Duodenal mucosa (tissue), 2 donors: Measurements from ENCODE around the gene MAPK1.
"Not testable (repeated sequence)": the region's sequence is repeated elsewhere in the genome, so short reads cannot be mapped to it uniquely, and the experiment has no call there.

Experiments used
- H3K27ac ChIP-seq: one replicate; pipeline ENCODE4 v1.7.0; 2013; ENCODE audit warnings: low read depth, low read length
- H3K27me3 ChIP-seq, 2 donors: one replicate each; pipeline ENCODE4 v1.7.0; 2013; ENCODE audit warnings: low read length in 2 of 2, control low read depth in 1 of 2; ENCODE audit not compliant: insufficient read depth in 2 of 2, control insufficient read depth in 1 of 2
- H3K36me3 ChIP-seq, 2 donors: one replicate each; pipeline ENCODE4 v1.7.0; 2013; ENCODE audit warnings: low read length in 2 of 2, control low read depth in 1 of 2; ENCODE audit not compliant: insufficient read depth in 2 of 2, control insufficient read depth in 1 of 2
- H3K4me1 ChIP-seq, 2 donors: one replicate each; pipeline ENCODE4 v1.7.0; 2013; ENCODE audit warnings: low read length in 2 of 2, control low read depth in 1 of 2; ENCODE audit not compliant: insufficient read depth in 2 of 2, control insufficient read depth in 1 of 2
- H3K4me3 ChIP-seq, 2 donors: one replicate each; pipeline ENCODE4 v1.7.0; 2013; ENCODE audit warnings: low read length in 2 of 2, low read depth in 1 of 2
- H3K9ac ChIP-seq, 2 donors: one replicate each; pipeline ENCODE4 v1.7.0; 2013; ENCODE audit warnings: low read length in 2 of 2, low read depth in 1 of 2
- H3K9me3 ChIP-seq, 2 donors: one replicate each; pipeline ENCODE4 v1.7.0; 2013; ENCODE audit warnings: low read length in 2 of 2, control low read depth in 1 of 2; ENCODE audit not compliant: control insufficient read depth in 1 of 2

The MAPK1 gene

DNA sequence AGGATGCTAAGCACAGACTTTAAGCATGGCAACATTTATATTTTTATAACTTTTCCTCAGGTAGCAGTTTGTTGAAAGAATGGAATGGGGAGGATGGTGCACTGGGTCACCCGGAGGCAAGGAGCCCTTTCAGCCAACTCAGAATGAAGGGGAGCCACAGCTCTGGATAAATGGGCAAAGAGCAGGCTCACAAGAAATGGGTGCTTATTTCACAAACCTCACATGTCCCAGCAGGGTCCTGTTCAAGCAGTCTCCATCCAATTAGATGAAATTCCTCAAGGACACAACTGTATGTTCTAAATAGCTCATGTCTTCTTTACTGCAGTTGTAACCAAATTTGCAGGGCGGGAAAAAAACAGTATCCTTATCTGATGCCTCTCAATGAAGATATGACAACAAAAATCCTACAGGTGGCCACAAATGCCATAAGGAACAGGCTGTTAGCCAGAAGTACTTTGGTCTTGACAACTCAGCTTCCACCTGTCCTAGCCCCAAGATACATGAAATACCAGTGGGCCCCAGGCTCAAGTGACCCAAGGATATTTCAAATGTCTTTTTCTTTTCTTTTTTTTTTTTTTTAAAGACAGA lies 48.2 kb downstream of the MAPK1 start:
- H3K9me3 ChIP-seq = no peaks in the 10 kb centered on the region
- H3K36me3 ChIP-seq = no peaks in the 10 kb centered on the region
- H3K4me3 ChIP-seq = no peak overlapping the region
- H3K4me1 ChIP-seq = peaks cover 23 to 31% of the 10 kb centered on the region in 2 donors
- no peak overlapping the region for H3K27ac ChIP-seq
- H3K9ac ChIP-seq = no peak overlapping the region
- no peaks in the 10 kb centered on the region for H3K27me3 ChIP-seq

GRCh38 chr22:21818487-21819182 lies 48.8 kb downstream of the MAPK1 start:
- H3K27me3 ChIP-seq = no peaks in the 10 kb centered on the region
- no peak overlapping the region for H3K27ac ChIP-seq
- H3K9me3 ChIP-seq = no peaks in the 10 kb centered on the region
- no peaks in the 10 kb centered on the region for H3K36me3 ChIP-seq
- H3K4me3 ChIP-seq = no peak overlapping the region
- H3K9ac ChIP-seq = no peak overlapping the region
- H3K4me1 ChIP-seq = peaks cover 21 to 28% of the 10 kb centered on the region in 2 donors

DNA sequence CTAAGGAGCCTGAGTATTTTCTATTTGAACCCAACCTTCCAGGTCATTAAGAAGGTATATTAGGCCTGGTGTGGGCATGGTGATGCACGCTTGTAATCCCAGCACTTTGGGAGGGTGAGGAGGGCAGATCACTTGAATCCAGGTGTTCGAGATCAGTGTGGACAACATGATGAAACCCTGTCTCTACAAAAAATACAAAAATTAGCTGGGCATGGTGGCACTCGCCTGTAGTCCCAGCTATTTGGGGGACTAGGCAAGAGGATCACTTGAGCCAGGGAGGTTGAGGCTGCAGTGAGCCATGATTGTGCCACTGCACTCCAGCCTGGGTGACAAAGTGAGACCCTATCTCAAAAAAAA lies 50.0 kb downstream of the MAPK1 start:
- not testable (repeated sequence) for H3K9ac ChIP-seq, H3K36me3 ChIP-seq, H3K27ac ChIP-seq, H3K9me3 ChIP-seq, H3K27me3 ChIP-seq
- peak overlapping the region in 1 of 2 donors; percentile 50 for H3K4me3 ChIP-seq
- H3K4me1 ChIP-seq = peaks cover 21 to 28% of the 10 kb centered on the region in 2 donors

DNA sequence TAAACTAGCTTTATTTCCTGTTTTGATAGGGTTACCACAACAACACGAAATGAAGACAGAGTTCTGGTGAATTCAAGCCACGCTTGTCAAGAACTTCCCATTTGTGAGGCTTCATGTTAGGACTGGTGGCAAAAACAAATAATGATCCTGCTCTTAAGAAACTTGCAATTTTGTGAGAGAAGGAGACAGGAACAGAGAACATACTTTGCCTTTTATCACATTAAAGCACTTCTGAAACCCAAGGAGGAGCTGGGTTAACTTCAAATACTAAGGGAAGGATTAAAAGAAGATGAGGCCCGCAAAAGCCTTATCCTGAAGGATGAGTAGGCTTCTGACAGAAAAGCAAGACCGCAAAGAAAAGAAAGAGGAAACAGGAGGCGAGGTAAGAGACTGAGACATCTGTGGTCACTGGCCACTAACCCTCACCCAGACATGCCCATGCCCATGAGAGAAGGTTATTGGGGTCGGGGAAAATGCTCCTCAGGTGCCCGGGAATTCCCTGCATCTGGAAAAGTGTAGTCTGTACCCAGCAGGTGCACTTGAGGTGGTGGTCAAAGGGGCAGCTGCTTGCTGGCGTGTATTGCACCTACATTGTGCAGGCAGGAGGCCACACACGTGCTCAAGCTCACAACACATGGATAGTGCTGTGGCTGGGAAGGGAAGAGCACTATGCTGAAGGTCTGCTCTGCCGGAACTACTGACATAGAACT lies 50.5 kb downstream of the MAPK1 start:
- Histone ChIP-seq H3K36me3 (no peaks in the 10 kb centered on the region), H3K4me3 (peak overlapping the region in 1 of 2 donors; percentile 50), H3K4me1 (peaks cover 21 to 28% of the 10 kb centered on the region in 2 donors), H3K9ac (peak overlapping the region; percentile 9 to 28), H3K27me3 (no peaks in the 10 kb centered on the region), H3K27ac (peak overlapping the region; percentile 56), H3K9me3 (no peaks in the 10 kb centered on the region)

GRCh38 chr22:21816472-21816786 lies 51.0 kb downstream of the MAPK1 start:
- Histone ChIP-seq H3K27me3 (no peaks in the 10 kb centered on the region), H3K9me3 (no peaks in the 10 kb centered on the region), H3K36me3 (no peaks in the 10 kb centered on the region), H3K4me1 (peaks cover 21 to 28% of the 10 kb centered on the region in 2 donors), H3K27ac (peak overlapping the region; percentile 56), H3K4me3 (peak overlapping the region in 1 of 2 donors; percentile 50), H3K9ac (peak overlapping the region in 1 of 2 donors; percentile 9)

- H3K27me3 ChIP-seq = no peaks in the 10 kb centered on the region
- H3K9ac ChIP-seq = no peak overlapping the region
- peaks cover 21 to 28% of the 10 kb centered on the region in 2 donors for H3K4me1 ChIP-seq
- peak overlapping the region; percentile 33 for H3K27ac ChIP-seq
- no peaks in the 10 kb centered on the region for H3K36me3 ChIP-seq
- no peaks in the 10 kb centered on the region for H3K9me3 ChIP-seq
- H3K4me3 ChIP-seq = no peak overlapping the region
Observed at GRCh38 chr22:21815958-21816357, 51.5 kb downstream of the MAPK1 start.

DNA sequence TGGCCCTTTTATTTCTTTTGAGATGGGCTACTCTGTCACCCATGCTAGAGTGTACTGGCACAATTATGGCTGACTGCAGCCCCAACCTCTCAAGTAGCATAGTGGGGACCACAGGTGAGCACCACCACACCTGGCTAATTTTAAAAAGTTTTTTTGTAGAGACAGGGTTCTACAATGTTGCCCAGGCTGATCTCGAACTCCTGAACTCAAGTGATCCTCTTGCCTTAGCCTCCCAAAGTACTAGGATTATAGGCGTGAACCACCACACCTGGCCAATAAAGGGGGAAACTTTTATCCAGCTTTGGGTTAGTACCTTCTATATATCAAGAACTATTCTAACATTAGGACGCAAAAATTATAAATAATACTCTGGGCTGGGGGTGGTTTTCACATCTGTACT lies 52.1 kb downstream of the MAPK1 start:
- Histone ChIP-seq H3K4me1 (peaks cover 21 to 28% of the 10 kb centered on the region in 2 donors), H3K9ac (no peak overlapping the region), H3K27me3 (no peaks in the 10 kb centered on the region), H3K36me3 (no peaks in the 10 kb centered on the region), H3K4me3 (no peak overlapping the region), H3K27ac (no peak overlapping the region), H3K9me3 (no peaks in the 10 kb centered on the region)

DNA sequence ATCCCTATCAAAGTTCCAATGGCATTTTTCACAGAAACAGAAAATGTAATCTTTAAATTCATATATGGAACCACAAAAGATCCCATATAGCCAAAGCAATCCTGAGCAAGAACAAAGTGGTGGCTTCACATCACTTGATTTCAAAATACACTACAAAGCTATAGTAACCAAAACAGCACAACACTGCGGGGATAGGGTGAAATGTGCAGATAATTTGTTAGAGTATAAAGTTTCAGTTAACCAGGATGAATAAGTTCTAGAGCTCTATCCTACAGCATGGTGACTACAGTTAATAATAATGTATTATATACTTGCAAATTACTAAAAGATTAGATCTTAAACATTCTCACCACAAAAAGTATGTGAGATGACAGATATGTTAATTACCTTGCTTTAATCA lies 55.5 kb downstream of the MAPK1 start:
- Histone ChIP-seq H3K9ac (no peak overlapping the region), H3K4me1 (peaks cover 10% of the 10 kb centered on the region in 2 donors), H3K27ac (no peak overlapping the region), H3K4me3 (no peak overlapping the region), H3K36me3 (peaks cover 0 to 6% of the 10 kb centered on the region in 2 donors), H3K9me3 (no peaks in the 10 kb centered on the region), H3K27me3 (no peaks in the 10 kb centered on the region)

- no peaks in the 10 kb centered on the region for H3K9me3 ChIP-seq
- no peak overlapping the region for H3K4me3 ChIP-seq
- H3K9ac ChIP-seq = no peak overlapping the region
- H3K36me3 ChIP-seq = peaks cover 10 to 43% of the 10 kb centered on the region in 2 donors
- no peaks in the 10 kb centered on the region for H3K4me1 ChIP-seq
- H3K27ac ChIP-seq = no peak overlapping the region
- H3K27me3 ChIP-seq = no peaks in the 10 kb centered on the region
Observed at GRCh38 chr22:21807544-21808529, 59.6 kb downstream of the MAPK1 start.
